H9 (cell line): ENCODE measurements around the gene AAMP. TPM values are rescaled to one million over a fixed set of nuclear protein-coding genes. Genes with fewer than 3 reads are reported as not detected.

ENCODE experiments used
- DNase-seq: peaks from one replicate; pipeline ENCODE4 v3.0.0-alpha.2; 2017
- H2AFZ ChIP-seq: one replicate; pipeline ENCODE4 v1.6.1; 2013; ENCODE audit warnings: mild to moderate bottlenecking, low read length, control low read depth, moderate library complexity
- H2AK5ac ChIP-seq: 2 replicates; pipeline ENCODE4 v1.6.1; 2013; ENCODE audit warnings: low read length, control low read depth, mixed read lengths; ENCODE audit not compliant: insufficient read length
- H2BK120ac ChIP-seq: one replicate; pipeline ENCODE4 v1.6.1; 2013; ENCODE audit warnings: low read depth, mild to moderate bottlenecking, low read length, control low read depth, inconsistent platforms; ENCODE audit not compliant: poor library complexity, severe bottlenecking
- H2BK12ac ChIP-seq: 2 replicates; pipeline ENCODE4 v1.6.1; 2013; ENCODE audit warnings: low read length, control low read depth, mixed read lengths, low read depth; ENCODE audit not compliant: insufficient read length
- H2BK15ac ChIP-seq: 2 replicates; pipeline ENCODE4 v1.6.1; 2013; ENCODE audit warnings: low read depth, low read length, control low read depth
- H2BK20ac ChIP-seq: one replicate; pipeline ENCODE4 v1.6.1; 2013; ENCODE audit warnings: low read depth, mild to moderate bottlenecking, low read length, control low read depth, inconsistent platforms; ENCODE audit not compliant: poor library complexity, severe bottlenecking
- H2BK5ac ChIP-seq: 2 replicates; pipeline ENCODE4 v1.6.1; 2013; ENCODE audit warnings: low read length, control low read depth, mixed read lengths; ENCODE audit not compliant: insufficient read length
- H3K14ac ChIP-seq: 2 replicates; pipeline ENCODE4 v1.6.1; 2013; ENCODE audit warnings: low read length, control low read depth; ENCODE audit not compliant: insufficient read depth
- H3K18ac ChIP-seq: 2 replicates; pipeline ENCODE4 v1.6.1; 2013; ENCODE audit warnings: low read depth, mild to moderate bottlenecking, mixed read lengths, low read length, control low read depth; ENCODE audit not compliant: insufficient read length
- H3K23ac ChIP-seq: 2 replicates; pipeline ENCODE4 v1.6.1; 2013; ENCODE audit warnings: low read length, control low read depth, mixed read lengths, low read depth; ENCODE audit not compliant: insufficient read length
- H3K23me2 ChIP-seq: 2 replicates; pipeline ENCODE4 v1.6.1; 2013; ENCODE audit warnings: low read depth, mild to moderate bottlenecking, mixed read lengths, low read length, control low read depth; ENCODE audit not compliant: insufficient read length, poor library complexity, severe bottlenecking
- H3K27ac ChIP-seq: 2 replicates; pipeline ENCODE4 v1.5.1; 2013; ENCODE audit warnings: low read length, control low read depth, mixed read lengths, low read depth; ENCODE audit not compliant: insufficient read length
- H3K27me3 ChIP-seq: 2 replicates; pipeline ENCODE4 v1.6.1; 2013; ENCODE audit warnings: low read length, control low read depth, inconsistent platforms; ENCODE audit not compliant: insufficient read depth
- H3K4ac ChIP-seq: 2 replicates; pipeline ENCODE4 v1.6.1; 2013; ENCODE audit warnings: low read depth, mild to moderate bottlenecking, control low read depth, inconsistent platforms, low read length, moderate library complexity
- H3K4me1 ChIP-seq: 2 replicates; pipeline ENCODE4 v1.6.1; 2013; ENCODE audit warnings: low read length, control low read depth, inconsistent platforms; ENCODE audit not compliant: insufficient read depth
- H3K4me2 ChIP-seq: 2 replicates; pipeline ENCODE4 v1.6.1; 2013; ENCODE audit warnings: low read length, control low read depth, mixed read lengths; ENCODE audit not compliant: insufficient read length, insufficient read depth
- H3K56ac ChIP-seq: 2 replicates; pipeline ENCODE4 v1.6.1; 2013; ENCODE audit warnings: low read depth, mild to moderate bottlenecking, mixed read lengths, low read length, control low read depth; ENCODE audit not compliant: insufficient read length
- H3K79me1 ChIP-seq: 2 replicates; pipeline ENCODE4 v1.6.1; 2013; ENCODE audit warnings: low read depth, mild to moderate bottlenecking, moderate library complexity, low read length, control low read depth, inconsistent platforms; ENCODE audit not compliant: insufficient read depth, poor library complexity, severe bottlenecking
- H3K79me2 ChIP-seq: 2 replicates; pipeline ENCODE4 v1.6.1; 2013; ENCODE audit warnings: low read length, control low read depth, inconsistent platforms; ENCODE audit not compliant: insufficient read depth
- H3K9ac ChIP-seq: 2 replicates; pipeline ENCODE4 v1.6.1; 2013; ENCODE audit warnings: low read length, control low read depth, mixed read lengths; ENCODE audit not compliant: insufficient read length; ENCODE audit errors: extremely low read depth
- H3K9me3 ChIP-seq: one replicate; pipeline ENCODE4 v1.6.1; 2013; ENCODE audit warnings: low read depth, low read length, inconsistent platforms; ENCODE audit not compliant: control insufficient read depth
- H3T11ph ChIP-seq: one replicate; pipeline ENCODE4 v1.6.1; 2013; ENCODE audit warnings: mild to moderate bottlenecking, low read length, control low read depth, inconsistent platforms
- H4K20me1 ChIP-seq: one replicate; pipeline ENCODE4 v1.6.1; 2013; ENCODE audit not compliant: control insufficient read depth, insufficient read length, insufficient read depth
- H4K5ac ChIP-seq: 2 replicates; pipeline ENCODE4 v1.6.1; 2013; ENCODE audit warnings: low read depth, mild to moderate bottlenecking, mixed read lengths, low read length, control low read depth; ENCODE audit not compliant: insufficient read length
- H4K8ac ChIP-seq: replicated peaks from 2 replicates; pipeline ENCODE4 v1.6.1; 2013; ENCODE audit warnings: low read length, control low read depth, mixed read lengths, low read depth; ENCODE audit not compliant: insufficient read length
- H4K91ac ChIP-seq: 2 replicates; pipeline ENCODE4 v1.6.1; 2013; ENCODE audit warnings: low read depth, mild to moderate bottlenecking, moderate library complexity, mixed read lengths, low read length, control low read depth; ENCODE audit not compliant: insufficient read length
- H3K27ac Mint-ChIP-seq, 3 experiments: 2 replicates in 2 of 3; 3 replicates in 1 of 3; pipeline ENCODE4 v1.8.0; 2020 to 2021; ENCODE audit warnings: mixed read lengths in 3 of 3, mild to moderate bottlenecking in 1 of 3, moderate library complexity in 1 of 3
- H3K27me3 Mint-ChIP-seq: 2 replicates; pipeline ENCODE4 v1.8.0; 2021; ENCODE audit warnings: low read depth, mild to moderate bottlenecking, moderate library complexity, mixed read lengths
- H3K36me3 Mint-ChIP-seq, 3 experiments: 2 replicates in 2 of 3; 3 replicates in 1 of 3; pipeline ENCODE4 v1.8.0; 2020 to 2021; ENCODE audit warnings: low read depth in 3 of 3, mixed read lengths in 3 of 3; ENCODE audit not compliant: insufficient read depth in 1 of 3
- H3K4me1 Mint-ChIP-seq, 2 experiments: 2 replicates each; pipeline ENCODE4 v1.8.0; 2020; ENCODE audit warnings: mixed read lengths in 2 of 2
- H3K4me3 Mint-ChIP-seq, 2 experiments: 2 replicates in 1 of 2; 3 replicates in 1 of 2; pipeline ENCODE4 v1.8.0; 2020 to 2021; ENCODE audit warnings: mild to moderate bottlenecking in 2 of 2, mixed read lengths in 2 of 2, moderate library complexity in 1 of 2
- H3K9me3 Mint-ChIP-seq, 2 experiments: 2 replicates in 1 of 2; 3 replicates in 1 of 2; pipeline ENCODE4 v1.8.0; 2020; ENCODE audit warnings: mild to moderate bottlenecking in 2 of 2, mixed read lengths in 2 of 2, moderate library complexity in 1 of 2
- CTCF ChIP-seq: fragments of 200-600 bp; sonication (generic); conservative IDR thresholded peaks from 3 replicates; pipeline ENCODE4 v1.8.0; 2021; ENCODE audit warnings: antibody characterized with exemption, mild to moderate bottlenecking
- WGBS: extraction: QIAGEN DNeasy Blood & Tissue Kit; methylation state at CpG from one replicate; pipeline ENCODE4 v1.1.7; 2013; ENCODE audit warnings: missing lambda C conversion rate, low lambda C conversion rate, mixed read lengths; ENCODE audit not compliant: insufficient read length; ENCODE audit errors: extremely low coverage; 5-methylcytosine and 5-hydroxymethylcytosine counted together
- total RNA-seq: library from RNA; stranded (reverse); gene quantifications from 2 replicates; pipeline ENCODE4 v1.2.1, GENCODE V29; 2021

Gene AAMP
- total RNA-seq, 1 experiment from 2014 or later: 103 TPM

- H3K4ac ChIP-seq: no peak overlapping the region
- H3K4me2 ChIP-seq: no peak overlapping the region
- no peak overlapping the region for H2BK20ac ChIP-seq
- no peaks in the 10 kb centered on the region for H3K27me3 ChIP-seq
- peaks cover 9% of the 10 kb centered on the region for H3K23me2 ChIP-seq
- no peak overlapping the region for H2BK5ac ChIP-seq
- H2BK120ac ChIP-seq: no peak overlapping the region
- no peak overlapping the region for H4K8ac ChIP-seq
- no peak overlapping the region for H4K5ac ChIP-seq
- H4K91ac ChIP-seq: no peak overlapping the region
- no peak overlapping the region for H3K9ac ChIP-seq
- no peaks in the 10 kb centered on the region for H4K20me1 ChIP-seq
- no peak overlapping the region for H2BK15ac ChIP-seq
- peak overlapping the region; percentile 58 to 80; a peak in 3 of 5 replicates for H3K4me3 Mint-ChIP-seq
- no peaks in the 10 kb centered on the region for H3K9me3 ChIP-seq
- no peak overlapping the region for H3T11ph ChIP-seq
- no peaks in the 10 kb centered on the region for H3K4me1 ChIP-seq
- no peak overlapping the region for H3K27ac ChIP-seq
- WGBS: no CpG with 5 or more reads among the region's 18 CpGs
- H3K27me3 Mint-ChIP-seq: no peaks in the 10 kb centered on the region; the same call in 1 of the 2 replicates
- H3K9me3 Mint-ChIP-seq: no peaks in the 10 kb centered on the region
- peak; percentile 92 for TF ChIP-seq CTCF
- no peak overlapping the region for H3K14ac ChIP-seq
- H2AK5ac ChIP-seq: no peak overlapping the region
- DNase-seq: peak; percentile 86
- no peak overlapping the region for H3K18ac ChIP-seq
- H2BK12ac ChIP-seq: no peak overlapping the region
- no peaks in the 10 kb centered on the region for H3K79me2 ChIP-seq
- peaks cover 6 to 43% (median 36%) of the 10 kb centered on the region in 3 experiments for H3K36me3 Mint-ChIP-seq
- no peak overlapping the region for H3K56ac ChIP-seq
- no peak overlapping the region for H3K23ac ChIP-seq
- H3K27ac Mint-ChIP-seq: no peak overlapping the region
- peaks cover 18 to 21% of the 10 kb centered on the region in 2 experiments for H3K4me1 Mint-ChIP-seq
- H2AFZ ChIP-seq: no peak overlapping the region
- no peaks in the 10 kb centered on the region for H3K79me1 ChIP-seq
Observed at GRCh38 chr2:218272531-218273212, 2.7 kb upstream of the AAMP start.
